Ecto neural progenitor cell (in vitro differentiated cells): ENCODE results near the gene PLCZ1.
"Not testable (repeated sequence)": the region's sequence is repeated elsewhere in the genome, so short reads cannot be mapped to it uniquely, and the experiment has no call there.

Source experiments
- DNase-seq: peaks from one replicate; pipeline ENCODE4 v3.0.0-alpha.2; 2018; ENCODE audit warnings: low spot score

Gene PLCZ1

GRCh38 chr12:18700271-18700670 is 37.5 kb downstream of the PLCZ1 start:
- DNase-seq: no peak

GRCh38 chr12:18696971-18697602 is 40.7 kb downstream of the PLCZ1 start:
- DNase-seq: no peak

- not testable (repeated sequence) for DNase-seq
Measured at GRCh38 chr12:18693986-18694385, 43.8 kb downstream of the PLCZ1 start.

GRCh38 chr12:18690653-18691052 is 47.2 kb downstream of the PLCZ1 start:
- DNase-seq: no peak

GRCh38 chr12:18689771-18690170 is 48.0 kb downstream of the PLCZ1 start:
- DNase-seq: no peak

- DNase-seq: no peak
Measured at GRCh38 chr12:18684430-18684829, 53.4 kb downstream of the PLCZ1 start.

GRCh38 chr12:18683327-18684013 is 54.3 kb downstream of the PLCZ1 start:
- DNase-seq: no peak

GRCh38 chr12:18681818-18682217 is 56.0 kb downstream of the PLCZ1 start:
- no peak for DNase-seq

- no peak for DNase-seq
Measured at GRCh38 chr12:18676996-18677588, 60.7 kb downstream of the PLCZ1 start.

GRCh38 chr12:18676141-18676540 is 61.7 kb downstream of the PLCZ1 start:
- DNase-seq: no peak

- DNase-seq: no peak
Measured at GRCh38 chr12:18658829-18659228, 79.0 kb downstream of the PLCZ1 start.

- no peak for DNase-seq
Measured at GRCh38 chr12:18658179-18658578, 79.6 kb downstream of the PLCZ1 start.

GRCh38 chr12:18655351-18655750 is 82.5 kb downstream of the PLCZ1 start:
- DNase-seq: no peak

GRCh38 chr12:18653465-18653864 is 84.3 kb downstream of the PLCZ1 start:
- DNase-seq: no peak

- no peak for DNase-seq
Measured at GRCh38 chr12:18652596-18652995, 85.2 kb downstream of the PLCZ1 start.

GRCh38 chr12:18651525-18651924 is 86.3 kb downstream of the PLCZ1 start:
- DNase-seq: no peak

GRCh38 chr12:18646286-18646890 is 91.4 kb downstream of the PLCZ1 start:
- no peak for DNase-seq

GRCh38 chr12:18644564-18644963 is 93.2 kb downstream of the PLCZ1 start:
- DNase-seq: no peak

- DNase-seq: no peak
Measured at GRCh38 chr12:18643681-18644080, 94.1 kb downstream of the PLCZ1 start.

GRCh38 chr12:18640321-18640955 is 97.4 kb downstream of the PLCZ1 start:
- DNase-seq: no peak

- DNase-seq: no peak
Measured at GRCh38 chr12:18634382-18634781, 103.4 kb downstream of the PLCZ1 start.
